Mononuclear cell (primary cell): ENCODE data around the gene PFKFB4. TPM values are rescaled to one million over a fixed set of nuclear protein-coding genes. Genes with fewer than 3 reads are reported as not detected.
A peak's percentile ranks its signal among the peaks of the same experiment; 100 is the strongest.
"Not testable (repeated sequence)": the region's sequence is repeated elsewhere in the genome, so short reads cannot be mapped to it uniquely, and the experiment has no call there.

Experiments
- H3K27me3 ChIP-seq: 2 replicates; pipeline ENCODE4 v1.6.0; 2011; ENCODE audit warnings: low read length, control low read depth; ENCODE audit not compliant: insufficient read depth
- H3K4me1 ChIP-seq: 2 replicates; pipeline ENCODE4 v1.5.1; 2011; ENCODE audit warnings: mild to moderate bottlenecking, low read length, control low read depth; ENCODE audit not compliant: insufficient read depth
- H3K4me3 ChIP-seq: 2 replicates; pipeline ENCODE4 v1.5.1; 2011; ENCODE audit warnings: mild to moderate bottlenecking, low read length, moderate library complexity
- H3K9me3 ChIP-seq: 2 replicates; pipeline ENCODE4 v1.5.1; 2011; ENCODE audit warnings: low read depth, mild to moderate bottlenecking, control low read depth, low read length
- total RNA-seq: library from RNA; depleted of rRNA; stranded (reverse); fragments of >200 nt; gene quantifications from one replicate; pipeline ENCODE4 v1.2.3, GENCODE V29; 2012

PFKFB4 gene
- total RNA-seq, 1 donor: 11.3 TPM

GRCh38 chr3:48555231-48555948 is 1.2 kb downstream of the PFKFB4 start:
- Histone ChIP-seq H3K4me1 (peaks cover 89% of the 10 kb centered on the region), H3K9me3 (no peaks in the 10 kb centered on the region), H3K4me3 (peak overlapping the region; percentile 53), H3K27me3 (no peaks in the 10 kb centered on the region)

- Histone ChIP-seq H3K4me3 (peak overlapping the region; percentile 12), H3K27me3 (no peaks in the 10 kb centered on the region), H3K4me1 (peaks cover 89% of the 10 kb centered on the region), H3K9me3 (no peaks in the 10 kb centered on the region)
Measured at GRCh38 chr3:48553886-48554845, 2.4 kb downstream of the PFKFB4 start.

GRCh38 chr3:48553361-48553760 is 3.2 kb downstream of the PFKFB4 start:
- H3K27me3 ChIP-seq: no peaks in the 10 kb centered on the region
- peak overlapping the region; percentile 12 for H3K4me3 ChIP-seq
- H3K4me1 ChIP-seq: peaks cover 89% of the 10 kb centered on the region
- H3K9me3 ChIP-seq: no peaks in the 10 kb centered on the region

GRCh38 chr3:48552111-48552951 is 4.3 kb downstream of the PFKFB4 start:
- Histone ChIP-seq H3K4me1 (peaks cover 79% of the 10 kb centered on the region), H3K9me3 (no peaks in the 10 kb centered on the region), H3K4me3 (no peak overlapping the region), H3K27me3 (no peaks in the 10 kb centered on the region)

GRCh38 chr3:48551651-48552050 is 5.0 kb downstream of the PFKFB4 start:
- H3K27me3 ChIP-seq, H3K9me3 ChIP-seq, H3K4me3 ChIP-seq: not testable (repeated sequence)
- peaks cover 76% of the 10 kb centered on the region for H3K4me1 ChIP-seq

- Histone ChIP-seq H3K4me3 (no peak overlapping the region), H3K9me3 (no peaks in the 10 kb centered on the region), H3K4me1 (peaks cover 58% of the 10 kb centered on the region), H3K27me3 (no peaks in the 10 kb centered on the region)
Measured at GRCh38 chr3:48548729-48549705, 7.6 kb downstream of the PFKFB4 start.

GRCh38 chr3:48548126-48548525 is 8.5 kb downstream of the PFKFB4 start:
- Histone ChIP-seq H3K27me3 (no peaks in the 10 kb centered on the region), H3K4me3 (no peak overlapping the region), H3K9me3 (no peaks in the 10 kb centered on the region), H3K4me1 (peaks cover 58% of the 10 kb centered on the region)

- H3K27me3 ChIP-seq: no peaks in the 10 kb centered on the region
- H3K4me1 ChIP-seq: peaks cover 54% of the 10 kb centered on the region
- H3K4me3 ChIP-seq: no peak overlapping the region
- H3K9me3 ChIP-seq: no peaks in the 10 kb centered on the region
Measured at GRCh38 chr3:48546203-48546829, 10.3 kb downstream of the PFKFB4 start.

- peaks cover 33% of the 10 kb centered on the region for H3K4me1 ChIP-seq
Measured at GRCh38 chr3:48544141-48544540, 12.5 kb downstream of the PFKFB4 start.

GRCh38 chr3:48543271-48543866 is 13.2 kb downstream of the PFKFB4 start:
- Histone ChIP-seq H3K4me1 (peaks cover 26% of the 10 kb centered on the region), H3K27me3 (no peaks in the 10 kb centered on the region), H3K4me3 (no peak overlapping the region), H3K9me3 (no peaks in the 10 kb centered on the region)

More at GRCh38 chr3:48544141-48544540, 12.5 kb downstream of the PFKFB4 start:
- Histone ChIP-seq H3K9me3 (no peaks in the 10 kb centered on the region), H3K27me3 (no peaks in the 10 kb centered on the region), H3K4me3 (no peak overlapping the region)

GRCh38 chr3:48538451-48538850 is 18.2 kb downstream of the PFKFB4 start:
- Histone ChIP-seq H3K4me1 (peaks cover 30% of the 10 kb centered on the region), H3K9me3 (no peaks in the 10 kb centered on the region), H3K27me3 (no peaks in the 10 kb centered on the region), H3K4me3 (no peak overlapping the region)

- Histone ChIP-seq H3K4me1 (peaks cover 35% of the 10 kb centered on the region), H3K9me3 (no peaks in the 10 kb centered on the region), H3K27me3 (no peaks in the 10 kb centered on the region), H3K4me3 (no peak overlapping the region)
Measured at GRCh38 chr3:48536785-48537184, 19.8 kb downstream of the PFKFB4 start.

- Histone ChIP-seq H3K27me3 (no peaks in the 10 kb centered on the region), H3K4me1 (peaks cover 41% of the 10 kb centered on the region), H3K4me3 (no peak overlapping the region), H3K9me3 (no peaks in the 10 kb centered on the region)
Measured at GRCh38 chr3:48536116-48536515, 20.5 kb downstream of the PFKFB4 start.
